Endothelial cell of umbilical vein (primary cell): ENCODE data around the gene OR2H2. TPM values are rescaled to one million over a fixed set of nuclear protein-coding genes. Genes with fewer than 3 reads are reported as not detected.

Experiments
- BruUV-seq: library from RNA; stranded (reverse); fragments of 400-500 nt; replicated peaks from 2 replicates; lab custom pipeline; 2021; lab: Mats Ljungman, UMichigan
- CTCF ChIA-PET: fragments of 300-600, 350-600 bp; sonication (Branson Sonifier 250); formaldehyde crosslinking; loops from one replicate; lab custom pipeline; 2021; ENCODE audit warnings: antibody characterized with exemption, inconsistent platforms; lab: Charles Lee
- POLR2A ChIA-PET: fragments of 300-600, 350-600 bp; sonication (Branson Sonifier 250); formaldehyde crosslinking; loops from one replicate; lab custom pipeline; 2021; ENCODE audit warnings: antibody characterized with exemption, inconsistent platforms; lab: Charles Lee
- DNase-seq: peaks from one replicate; pipeline ENCODE4 v3.0.0-alpha.2; 2011; ENCODE audit warnings: low read depth, low spot score
- FAIRE-seq: peaks from 2 replicates; lab custom pipeline; 2011; peaks lifted over from hg19 to GRCh38; lab: Jason Lieb, UNC
- H2AFZ ChIP-seq: 2 replicates; pipeline ENCODE4 v1.6.0; 2012; ENCODE audit warnings: low read depth, low read length, control low read depth, inconsistent platforms
- H3K27ac ChIP-seq: 2 replicates; pipeline ENCODE4 v1.5.1; 2011; ENCODE audit warnings: low read depth, mild to moderate bottlenecking, control low read depth, low read length, moderate library complexity; ENCODE audit not compliant: insufficient read depth
- H3K27me3 ChIP-seq, 2 experiments: 2 replicates each; pipeline versions ENCODE4 v1.6.0 to v1.6.1; 2011; ENCODE audit warnings: low read length in 2 of 2, mixed read lengths in 1 of 2; ENCODE audit not compliant: control insufficient read depth in 2 of 2, insufficient read depth in 2 of 2
- H3K36me3 ChIP-seq, 2 experiments: 2 replicates in 1 of 2; 3 replicates in 1 of 2; pipeline ENCODE4 v1.5.1; 2011; ENCODE audit warnings: low read length in 2 of 2, mild to moderate bottlenecking in 1 of 2, moderate library complexity in 1 of 2; ENCODE audit not compliant: control insufficient read depth in 2 of 2, insufficient read depth in 2 of 2; ENCODE audit errors: extremely low read depth in 1 of 2
- H3K4me1 ChIP-seq: 3 replicates; pipeline ENCODE4 v1.5.1; 2011; ENCODE audit warnings: mild to moderate bottlenecking, low read length; ENCODE audit not compliant: control insufficient read depth, insufficient read depth; ENCODE audit errors: extremely low read depth
- H3K4me2 ChIP-seq: 2 replicates; pipeline ENCODE4 v1.6.1; 2011; ENCODE audit warnings: low read length, control low read depth, mixed read lengths; ENCODE audit not compliant: insufficient read depth
- H3K4me3 ChIP-seq, 3 experiments: fragments of 200-600 bp in 1 of 3; sonication (generic), shearing (Covaris generic) in 1 of 3; replicated peaks in 1 of 3; 2 replicates each; pipeline ENCODE4 v1.5.1; 2011 to 2016; ENCODE audit warnings: control low read depth in 3 of 3, low read length in 3 of 3, mild to moderate bottlenecking in 2 of 3, inconsistent platforms in 1 of 3, low read depth in 1 of 3, moderate library complexity in 1 of 3; ENCODE audit not compliant: insufficient read depth in 1 of 3
- H3K79me2 ChIP-seq: 2 replicates; pipeline ENCODE4 v1.6.0; 2012; ENCODE audit warnings: low read length, inconsistent platforms; ENCODE audit not compliant: control insufficient read depth, insufficient read depth
- H3K9ac ChIP-seq: replicated peaks from 2 replicates; pipeline ENCODE3; 2011; ENCODE audit warnings: low read length, control low read depth; ENCODE audit not compliant: insufficient read depth; ENCODE audit errors: extremely low read depth
- H3K9me1 ChIP-seq: replicated peaks from 3 replicates; pipeline ENCODE4 v1.6.0; 2011; ENCODE audit warnings: mild to moderate bottlenecking, low read length; ENCODE audit not compliant: control insufficient read depth, insufficient read depth; ENCODE audit errors: extremely low read depth
- H3K9me3 ChIP-seq: replicated peaks from 2 replicates; pipeline ENCODE4 v1.5.1; 2012; ENCODE audit warnings: low read length, inconsistent platforms; ENCODE audit not compliant: control insufficient read depth, insufficient read depth
- H4K20me1 ChIP-seq: replicated peaks from 2 replicates; pipeline ENCODE3; 2011; ENCODE audit warnings: mild to moderate bottlenecking, low read length; ENCODE audit not compliant: control insufficient read depth, insufficient read depth; ENCODE audit errors: extremely low read depth
- CTCF ChIP-seq, 2 donors: IDR thresholded peaks; 1 replicate in 1 of 2; 2 replicates in 1 of 2; pipeline ENCODE4 v1.5.1; 2011; ENCODE audit warnings: low read length in 2 of 2, mild to moderate bottlenecking in 2 of 2, moderate library complexity in 2 of 2, control low read depth in 1 of 2, inconsistent platforms in 1 of 2, low read depth in 1 of 2; ENCODE audit not compliant: insufficient read depth in 1 of 2; ENCODE audit errors: extremely low read depth in 1 of 2
- EZH2 ChIP-seq: IDR thresholded peaks from 2 replicates; pipeline ENCODE4 v1.6.1; 2012; ENCODE audit warnings: borderline replicate concordance, low read depth, mild to moderate bottlenecking, moderate library complexity, low read length, inconsistent platforms; ENCODE audit not compliant: severe bottlenecking
- GATA2 ChIP-seq: IDR thresholded peaks from 2 replicates; pipeline ENCODE4 v1.7.0; 2011; ENCODE audit warnings: low read depth, mild to moderate bottlenecking, moderate library complexity, mixed read lengths, low read length; ENCODE audit not compliant: insufficient read length, insufficient read depth
- MYC ChIP-seq: IDR thresholded peaks from one replicate; pipeline ENCODE4 v1.6.1; 2011; ENCODE audit warnings: mild to moderate bottlenecking, low read depth, low read length
- POLR2AphosphoS5 ChIP-seq: IDR thresholded peaks from 2 replicates; pipeline ENCODE4 v1.6.1; 2012; ENCODE audit warnings: low read depth, mild to moderate bottlenecking, control low read depth, low read length, moderate library complexity; ENCODE audit not compliant: insufficient read depth
- dilution Hi-C: fragments of 300-500 bp; cut with MboI; formaldehyde crosslinking; loops from one replicate; pipeline ENCODE4 v1.15.0; 2019; ENCODE audit warnings: low sequenced_read_pairs; ENCODE audit not compliant: extremely low pct_ligation_motif_present
- intact Hi-C: fragments of 100-400 bp; cut with micrococcal nuclease; formaldehyde crosslinking; loops from one replicate; pipeline ENCODE4 v1.10.0; 2022
- polyA plus RNA-seq, 4 experiments: library from polyadenylated mRNA; depleted of rRNA in 3 of 4; stranded (reverse) in 3 of 4; unstranded in 1 of 4; fragments of >200 nt; gene quantifications; 2 replicates each; pipeline versions ENCODE4 v1.2.1 to v1.2.3, GENCODE V29; 2011 to 2012; ENCODE audit warnings: missing spikeins in 1 of 4
- total RNA-seq: library from RNA; stranded (reverse); gene quantifications from 2 replicates; pipeline ENCODE4 v1.2.3, GENCODE V29; 2021

The OR2H2 gene
- total and polyA plus RNA-seq, 2 donors (not counting 3 experiments of a cell fraction or from before 2014, with no cell fraction given) = not detected

- CTCF ChIA-PET = interaction anchor here (0.6 to 1.1 kb wide), 2 partner anchors 12 to 56 kb away, joined by 3 to 4 read pairs; no protein-coding TSS in a partner anchor
- dilution Hi-C loops = no loop called here
These were observed 11.5 kb downstream of the OR2H2 start for GRCh38 chr6:29596381-29596900.

More at GRCh38 chr6:29596381-29596900, 11.5 kb downstream of the OR2H2 start:
- no peaks in the 10 kb centered on the region for H3K4me1 ChIP-seq
- POLR2A ChIA-PET = no interaction called here
- no peak overlapping the region for H3K4me3 ChIP-seq
- no peak overlapping the region for H3K9ac ChIP-seq
- FAIRE-seq (no peak), DNase-seq (no peak)
- TF ChIP-seq CTCF (IDR thresholded peaks at IDR 0.05; ENCODE audit: extremely low read depth in 1 of 2, insufficient read depth in 1 of 2, low read depth in 1 of 2, low read length in 2 of 2) (no peak), POLR2AphosphoS5 (no peak), GATA2 (no peak), MYC (no peak), EZH2 (no peak)
- no peak overlapping the region for H3K27ac ChIP-seq
- intact Hi-C loops = no loop called here
- no TSS peak for BruUV-seq
- no peaks in the 10 kb centered on the region for H4K20me1 ChIP-seq
- no peak overlapping the region for H2AFZ ChIP-seq
- H3K9me3 ChIP-seq = no peaks in the 10 kb centered on the region
- no peaks in the 10 kb centered on the region for H3K79me2 ChIP-seq
- H3K27me3 ChIP-seq = peaks cover 0 to 4% of the 10 kb centered on the region in 2 experiments
- H3K4me2 ChIP-seq = no peak overlapping the region
- H3K36me3 ChIP-seq = no peaks in the 10 kb centered on the region
- no peaks in the 10 kb centered on the region for H3K9me1 ChIP-seq
